Measurements from ENCODE around the gene ABL1.

DNA sequence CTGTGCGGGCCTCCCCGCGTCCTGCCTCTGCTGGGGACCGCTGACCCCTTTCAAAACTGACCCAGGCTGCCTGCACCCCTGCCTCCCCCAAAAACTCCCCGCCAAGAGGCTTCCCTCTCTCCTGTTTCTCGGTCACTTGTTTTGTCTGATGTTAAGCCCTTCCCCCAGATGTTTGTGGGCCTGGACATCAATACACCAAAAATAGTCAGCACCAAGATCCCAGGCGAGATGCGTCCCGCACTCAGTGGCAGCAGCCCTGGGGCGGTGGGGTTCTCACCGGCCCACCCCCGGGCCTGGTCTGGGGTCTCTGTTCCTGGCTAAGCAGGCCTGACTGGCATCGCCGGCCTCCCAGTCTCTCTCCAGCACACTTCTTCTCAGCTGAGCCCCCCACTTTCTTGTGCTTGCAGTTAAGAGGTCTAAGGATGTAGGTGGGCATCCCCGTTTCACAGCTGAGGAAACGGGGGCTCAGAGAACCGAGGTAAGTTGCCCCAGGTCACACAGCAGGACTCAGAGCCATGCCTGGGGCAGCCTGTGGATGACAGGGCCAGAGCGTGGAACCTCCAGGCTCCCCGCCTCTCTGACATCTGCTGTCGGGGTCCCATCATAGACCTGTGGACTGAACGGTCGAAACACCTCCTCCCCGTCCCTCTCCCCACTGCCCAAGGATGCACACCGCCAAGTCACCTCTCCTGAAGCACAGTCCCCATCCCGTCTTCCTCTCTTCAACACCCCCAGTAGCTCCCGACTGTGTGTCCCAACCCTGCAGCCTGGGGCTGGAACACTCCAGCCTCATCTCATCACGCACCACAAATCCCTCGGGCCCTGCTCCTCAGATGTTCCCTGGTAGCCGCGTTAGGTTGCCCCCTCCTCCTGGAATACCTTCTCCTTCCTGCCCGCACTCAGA is 87.2 kb downstream of the ABL1 start:
- TF ChIP-seq, protein P1, sequence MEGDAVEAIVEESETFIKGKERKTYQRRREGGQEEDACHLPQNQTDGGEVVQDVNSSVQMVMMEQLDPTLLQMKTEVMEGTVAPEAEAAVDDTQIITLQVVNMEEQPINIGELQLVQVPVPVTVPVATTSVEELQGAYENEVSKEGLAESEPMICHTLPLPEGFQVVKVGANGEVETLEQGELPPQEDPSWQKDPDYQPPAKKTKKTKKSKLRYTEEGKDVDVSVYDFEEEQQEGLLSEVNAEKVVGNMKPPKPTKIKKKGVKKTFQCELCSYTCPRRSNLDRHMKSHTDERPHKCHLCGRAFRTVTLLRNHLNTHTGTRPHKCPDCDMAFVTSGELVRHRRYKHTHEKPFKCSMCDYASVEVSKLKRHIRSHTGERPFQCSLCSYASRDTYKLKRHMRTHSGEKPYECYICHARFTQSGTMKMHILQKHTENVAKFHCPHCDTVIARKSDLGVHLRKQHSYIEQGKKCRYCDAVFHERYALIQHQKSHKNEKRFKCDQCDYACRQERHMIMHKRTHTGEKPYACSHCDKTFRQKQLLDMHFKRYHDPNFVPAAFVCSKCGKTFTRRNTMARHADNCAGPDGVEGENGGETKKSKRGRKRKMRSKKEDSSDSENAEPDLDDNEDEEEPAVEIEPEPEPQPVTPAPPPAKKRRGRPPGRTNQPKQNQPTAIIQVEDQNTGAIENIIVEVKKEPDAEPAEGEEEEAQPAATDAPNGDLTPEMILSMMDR (IDR thresholded peaks at IDR 0.05): no peak
- TF ChIP-seq EP300 (IDR thresholded peaks at IDR 0.05): no peak
- TF ChIP-seq POLR2A (IDR thresholded peaks at IDR 0.05): no peak

Measured in sigmoid colon (tissue), 4 donors.